GM08714 (cell line): ENCODE data around the gene MED20.

Source experiments
- H3K4me3 ChIP-seq: fragments of 200-500 bp; sonication (Bioruptor generic); 2 replicates; pipeline ENCODE4 v1.5.1; 2014; ENCODE audit warnings: mild to moderate bottlenecking, low read length, inconsistent platforms
- ZNF274 ChIP-seq: IDR thresholded peaks from 2 replicates; pipeline ENCODE4 v1.6.1; 2012; ENCODE audit warnings: mild to moderate bottlenecking, low read depth, low read length

The MED20 gene

GRCh38 chr6:41920921-41921711 is at the start of gene MED20, which contains the start of gene BYSL:
Gene MED20 (minus strand): TSS chr6:41921139. CDS start chr6:41921018, 121 bp downstream.
Gene BYSL (plus strand): TSS chr6:41921499. CDS start chr6:41921563, 64 bp downstream.
- TF ChIP-seq ZNF274, result no peak
- H3K4me3 ChIP-seq, result peak within 1 kb of the TSS; percentile 73

DNA sequence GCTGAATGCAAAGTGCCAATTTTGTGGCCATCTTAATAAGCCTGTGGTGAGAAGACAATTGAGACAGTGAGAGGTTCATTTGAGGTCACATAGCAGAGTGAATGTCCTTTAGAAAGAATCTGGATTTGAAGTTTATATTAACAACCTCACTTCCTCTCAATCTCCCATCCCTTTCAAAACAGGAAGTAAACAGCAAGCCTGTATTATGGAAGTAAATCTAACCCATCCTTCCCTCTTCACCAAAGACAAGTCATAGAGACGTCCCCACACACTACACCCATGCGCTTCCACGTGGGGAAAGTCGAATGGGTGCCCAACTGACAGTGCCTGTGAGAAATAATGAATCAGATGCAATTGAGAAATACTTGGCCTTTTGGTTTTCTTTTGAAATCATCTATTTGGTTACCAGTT is 49.5 kb upstream of the MED20 start:
- no peak overlapping the region for H3K4me3 ChIP-seq
- no peak for TF ChIP-seq ZNF274

DNA sequence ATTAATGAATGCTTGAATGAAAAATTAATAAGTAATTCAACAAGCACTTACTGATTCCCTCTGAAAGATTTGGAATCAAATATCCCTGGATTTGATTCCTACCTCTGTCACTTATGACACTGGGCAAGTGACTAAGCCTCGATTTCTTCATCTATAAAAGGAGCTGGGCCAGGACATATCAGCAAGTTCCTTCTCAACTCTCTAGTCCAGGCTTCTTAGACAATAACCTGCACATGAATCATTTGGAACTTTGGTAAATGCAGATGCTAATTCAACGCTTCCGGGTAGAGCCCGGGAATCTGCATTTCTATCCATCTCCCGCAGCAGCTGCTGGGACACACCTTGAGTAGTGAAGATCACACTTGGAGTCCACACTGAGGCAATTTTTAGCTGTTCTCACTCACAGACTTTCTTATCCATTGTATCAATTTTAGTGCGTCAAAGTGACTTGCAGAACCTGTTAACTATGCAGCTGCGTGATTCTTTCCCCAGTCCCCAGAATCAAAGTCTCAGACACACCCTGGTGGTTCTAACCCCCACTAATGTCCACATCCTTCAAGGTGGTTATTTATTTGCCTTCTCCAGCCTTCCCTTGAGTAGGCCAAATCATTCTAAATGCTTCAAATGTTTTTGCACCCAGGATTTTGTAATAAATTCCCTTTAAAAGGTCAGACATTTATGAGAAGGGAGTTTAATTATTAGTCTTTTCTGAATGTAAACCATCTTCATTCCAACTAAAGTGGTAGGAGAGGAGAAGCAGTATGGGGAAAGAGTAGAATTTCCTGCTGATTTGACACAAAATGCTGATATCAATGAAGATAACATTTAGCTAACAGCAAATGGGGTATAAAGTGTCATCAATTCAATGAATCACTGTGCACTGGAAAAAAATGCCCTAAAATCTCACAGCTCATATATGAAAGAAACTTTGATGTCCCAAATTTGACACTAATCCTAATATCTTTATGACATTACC is 46.7 kb upstream of the MED20 start:
- H3K4me3 ChIP-seq, result no peak overlapping the region
- TF ChIP-seq ZNF274, result no peak

- no peak overlapping the region for H3K4me3 ChIP-seq
- TF ChIP-seq ZNF274, result no peak
These were observed 46.0 kb upstream of the MED20 start for GRCh38 chr6:41966961-41967311.

DNA sequence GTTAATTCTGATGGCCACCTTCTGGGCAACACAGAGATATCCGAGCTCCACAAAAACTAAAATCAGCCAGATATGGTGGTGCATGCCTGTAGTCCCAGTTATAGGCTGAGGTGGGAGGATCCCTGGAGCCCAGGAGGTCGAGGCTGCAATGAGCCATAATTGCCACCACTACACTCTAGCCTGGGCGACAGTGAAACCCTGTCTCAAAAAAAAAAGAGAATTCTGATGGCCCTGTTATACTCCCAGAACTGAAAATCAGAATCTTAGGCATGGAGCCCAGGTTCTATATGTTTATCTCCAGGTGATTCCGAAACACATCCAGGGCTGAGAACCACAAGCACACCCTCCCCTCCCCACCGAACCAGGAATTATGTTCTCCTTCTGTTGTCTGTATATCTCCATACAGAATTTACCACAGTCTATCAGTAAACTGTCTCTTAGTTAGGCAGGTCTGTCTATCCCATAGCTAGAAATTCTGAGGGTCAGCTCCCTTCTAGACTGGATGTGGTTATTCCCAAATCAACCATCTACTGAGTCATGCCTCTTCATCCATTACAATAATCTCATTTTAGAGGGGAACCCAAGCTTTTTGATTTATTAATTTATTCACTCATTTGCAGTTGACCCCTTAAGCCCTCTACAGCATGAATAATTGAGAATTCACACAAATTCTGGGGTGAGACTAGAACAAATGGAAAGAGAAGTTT is 45.4 kb upstream of the MED20 start:
- no peak for TF ChIP-seq ZNF274
- H3K4me3 ChIP-seq, result no peak overlapping the region

GRCh38 chr6:41965429-41966213 is 44.7 kb upstream of the MED20 start:
- no peak for TF ChIP-seq ZNF274
- H3K4me3 ChIP-seq, result no peak overlapping the region

- H3K4me3 ChIP-seq, result no peak overlapping the region
- no peak for TF ChIP-seq ZNF274
These were observed 43.4 kb upstream of the MED20 start for GRCh38 chr6:41964201-41964887.

DNA sequence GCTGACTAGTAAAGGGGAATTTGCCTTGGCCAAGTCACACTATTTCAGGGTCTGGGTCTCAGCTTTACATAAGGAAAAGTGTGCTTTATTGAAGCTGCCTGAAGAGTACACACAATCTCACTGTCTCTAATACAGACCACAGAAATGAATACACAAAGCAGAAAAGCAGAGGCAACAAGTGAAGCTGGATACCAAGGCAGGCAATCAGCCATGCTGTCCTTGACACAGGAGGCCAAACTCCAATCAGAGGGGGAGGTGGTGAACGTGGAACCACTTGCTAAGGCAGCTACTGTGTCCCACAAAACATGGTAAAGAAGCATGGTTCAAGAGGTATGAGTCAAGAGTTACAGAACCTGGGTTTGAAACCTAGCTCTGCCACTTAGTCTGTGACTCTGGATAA is 42.4 kb upstream of the MED20 start:
- H3K4me3 ChIP-seq, result no peak overlapping the region
- no peak for TF ChIP-seq ZNF274

- H3K4me3 ChIP-seq, result no peak overlapping the region
- no peak for TF ChIP-seq ZNF274
These were observed 39.1 kb upstream of the MED20 start for GRCh38 chr6:41960028-41960427.

- TF ChIP-seq ZNF274, result no peak
- no peak overlapping the region for H3K4me3 ChIP-seq
These were observed 37.3 kb upstream of the MED20 start for GRCh38 chr6:41958022-41958856.

GRCh38 chr6:41957117-41957516 is 36.2 kb upstream of the MED20 start:
- no peak overlapping the region for H3K4me3 ChIP-seq
- TF ChIP-seq ZNF274, result no peak

- TF ChIP-seq ZNF274, result no peak
- no peak overlapping the region for H3K4me3 ChIP-seq
These were observed 34.5 kb upstream of the MED20 start for GRCh38 chr6:41955412-41955811.
